DND-41 (cell line): Measurements from ENCODE around the gene AHSP.

ENCODE experiments used
- ATAC-seq: fragments of 200-7000 bp; cut with Tn5 transposase; 3 replicates; pipeline ENCODE4 v1.9.1; 2021; ENCODE audit warnings: low read depth; ENCODE audit not compliant: insufficient read depth
- DNase-seq: peaks from one replicate; pipeline ENCODE4 v3.0.0-alpha.2; 2020
- H2AFZ ChIP-seq: 2 replicates; pipeline ENCODE4 v1.6.0; 2012; ENCODE audit warnings: low read depth, low read length
- H3K27ac ChIP-seq: 2 replicates; pipeline ENCODE4 v1.5.1; 2012; ENCODE audit warnings: low read length, inconsistent platforms
- H3K27me3 ChIP-seq: fragments of 200-600 bp; sonication (generic); 2 replicates; pipeline ENCODE4 v1.6.0; 2012; ENCODE audit warnings: low read length, mild to moderate bottlenecking, inconsistent platforms; ENCODE audit not compliant: insufficient read depth, poor library complexity
- H3K36me3 ChIP-seq: 2 replicates; pipeline ENCODE4 v1.5.1; 2012; ENCODE audit warnings: low read length, inconsistent platforms; ENCODE audit not compliant: insufficient read depth
- H3K4me1 ChIP-seq: 2 replicates; pipeline ENCODE4 v1.5.1; 2012; ENCODE audit warnings: mild to moderate bottlenecking, low read length; ENCODE audit not compliant: insufficient read depth
- H3K4me2 ChIP-seq: 2 replicates; pipeline ENCODE4 v1.6.0; 2012; ENCODE audit warnings: mild to moderate bottlenecking, moderate library complexity, low read length, inconsistent platforms; ENCODE audit not compliant: insufficient read depth
- H3K4me3 ChIP-seq, 2 experiments: fragments of 200-600 bp in 1 of 2; shearing (Covaris generic) in 1 of 2; 2 replicates each; pipeline ENCODE4 v1.5.1; 2012 to 2016; ENCODE audit warnings: inconsistent platforms in 2 of 2, low read length in 2 of 2, mild to moderate bottlenecking in 2 of 2, low read depth in 1 of 2, moderate library complexity in 1 of 2
- H3K79me2 ChIP-seq: 2 replicates; pipeline ENCODE4 v1.6.0; 2012; ENCODE audit warnings: low read length, inconsistent platforms; ENCODE audit not compliant: insufficient read depth
- H3K9ac ChIP-seq: 2 replicates; pipeline ENCODE4 v1.6.0; 2012; ENCODE audit warnings: low read depth, mild to moderate bottlenecking, inconsistent platforms, low read length, moderate library complexity
- H3K9me3 ChIP-seq: 2 replicates; pipeline ENCODE4 v1.5.1; 2012; ENCODE audit warnings: low read length, moderate library complexity, mild to moderate bottlenecking, inconsistent platforms; ENCODE audit not compliant: insufficient read depth, severe bottlenecking
- H4K20me1 ChIP-seq: 2 replicates; pipeline ENCODE4 v1.6.0; 2012; ENCODE audit warnings: low read length; ENCODE audit not compliant: insufficient read depth
- CTCF ChIP-seq: IDR thresholded peaks from 2 replicates; pipeline ENCODE4 v1.5.1; 2012; ENCODE audit warnings: borderline replicate concordance, low read length, moderate library complexity, mild to moderate bottlenecking; ENCODE audit not compliant: poor library complexity, severe bottlenecking; ENCODE audit errors: extremely low read depth
- EZH2 ChIP-seq: IDR thresholded peaks from 3 replicates; pipeline ENCODE4 v1.6.1; 2012; ENCODE audit warnings: borderline replicate concordance, low read depth, mild to moderate bottlenecking, moderate library complexity, low read length, inconsistent platforms; ENCODE audit not compliant: severe bottlenecking

The AHSP gene

GRCh38 chr16:31513884-31514283 is 13.8 kb upstream of the AHSP start:
- no peak overlapping the region for H3K4me2 ChIP-seq
- H3K27ac ChIP-seq, result no peak overlapping the region
- H3K9ac ChIP-seq, result no peak overlapping the region
- no peaks in the 10 kb centered on the region for H4K20me1 ChIP-seq
- ATAC-seq (no peak), DNase-seq (no peak)
- TF ChIP-seq EZH2, result no peak
- no peak for TF ChIP-seq CTCF
- no peaks in the 10 kb centered on the region for H3K9me3 ChIP-seq
- H3K36me3 ChIP-seq, result no peaks in the 10 kb centered on the region
- no peak overlapping the region for H3K4me3 ChIP-seq
- peaks cover 12% of the 10 kb centered on the region for H3K4me1 ChIP-seq
- peaks cover 4% of the 10 kb centered on the region for H3K79me2 ChIP-seq
- H3K27me3 ChIP-seq, result no peaks in the 10 kb centered on the region
- H2AFZ ChIP-seq, result no peak overlapping the region

DNA sequence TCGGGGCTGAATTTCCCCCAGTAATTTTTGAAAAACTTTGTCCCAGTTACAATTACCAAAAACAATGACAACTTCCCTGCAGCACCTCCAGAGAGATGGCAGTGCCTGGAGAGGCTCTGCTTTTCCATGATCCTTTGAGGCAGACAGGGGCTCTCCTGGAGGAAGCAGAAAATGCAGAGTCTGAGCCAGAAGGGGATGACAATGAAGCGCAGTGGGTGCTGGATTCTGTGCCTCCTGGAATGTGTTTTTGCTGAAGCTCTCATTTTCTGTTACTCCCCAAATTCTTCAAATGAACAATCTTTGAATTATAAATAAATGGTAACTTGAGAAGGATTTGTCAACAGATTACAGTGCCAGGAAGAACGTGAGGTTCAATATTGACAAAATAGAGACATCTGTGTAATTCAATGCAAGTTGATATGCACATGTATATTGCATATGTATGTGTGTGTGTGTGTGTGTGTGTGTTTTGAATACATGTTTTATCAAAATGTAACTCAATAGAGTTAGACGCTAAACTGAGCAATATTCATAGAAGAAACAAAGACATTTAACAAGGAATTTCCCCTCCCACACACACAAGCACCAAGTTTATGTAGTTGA is 9.8 kb upstream of the AHSP start:
- Histone ChIP-seq H2AFZ (no peak overlapping the region), H3K4me1 (no peaks in the 10 kb centered on the region), H3K27me3 (peaks cover 2% of the 10 kb centered on the region), H3K9ac (no peak overlapping the region), H3K4me2 (no peak overlapping the region), H3K36me3 (no peaks in the 10 kb centered on the region), H3K79me2 (no peaks in the 10 kb centered on the region), H4K20me1 (no peaks in the 10 kb centered on the region), H3K4me3 (no peak overlapping the region), H3K27ac (no peak overlapping the region), H3K9me3 (no peaks in the 10 kb centered on the region)
- no peak for ATAC-seq
- no peak for DNase-seq
- TF ChIP-seq CTCF, result no peak
- no peak for TF ChIP-seq EZH2

DNA sequence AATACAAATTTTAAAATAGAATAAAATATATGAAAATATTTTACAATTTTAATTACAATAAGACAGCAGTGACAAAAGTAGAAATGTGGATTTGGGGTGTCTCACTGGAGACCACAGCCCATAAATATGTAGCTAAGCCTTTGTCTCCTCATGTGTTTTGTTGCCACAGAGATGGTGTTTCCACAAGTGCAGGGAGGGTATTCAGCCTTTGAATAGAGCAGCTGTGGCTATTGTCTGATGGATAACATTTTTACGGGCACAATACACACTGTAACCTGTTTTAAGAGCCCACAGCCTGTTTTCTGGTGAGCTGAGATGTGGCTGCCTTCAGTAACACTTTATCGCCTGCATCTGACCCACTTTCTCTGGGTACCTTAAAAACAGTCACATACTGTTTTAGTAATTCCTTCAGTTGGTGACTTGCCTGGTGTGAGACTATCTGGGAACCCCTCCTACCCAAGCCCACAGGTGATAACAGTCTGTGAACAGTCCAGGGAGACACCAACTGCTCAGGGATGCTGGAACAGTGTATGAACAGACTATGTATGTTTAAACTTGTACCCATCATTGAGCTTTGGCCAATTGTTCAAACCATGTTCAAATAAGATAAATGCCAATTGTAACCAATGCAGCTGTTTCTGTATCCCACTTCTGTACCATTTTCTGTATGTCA is 7.8 kb upstream of the AHSP start:
- Histone ChIP-seq H3K27me3 (peaks cover 2% of the 10 kb centered on the region), H3K36me3 (no peaks in the 10 kb centered on the region), H3K4me2 (no peak overlapping the region), H3K4me1 (no peaks in the 10 kb centered on the region), H3K79me2 (no peaks in the 10 kb centered on the region), H3K27ac (no peak overlapping the region), H4K20me1 (no peaks in the 10 kb centered on the region), H3K9ac (no peak overlapping the region), H3K4me3 (no peak overlapping the region), H3K9me3 (no peaks in the 10 kb centered on the region), H2AFZ (no peak overlapping the region)
- ATAC-seq, result no peak
- no peak for TF ChIP-seq EZH2
- TF ChIP-seq CTCF, result no peak
- DNase-seq, result no peak
